Measurements from ENCODE around the gene KIFC1. TPM values are rescaled to one million over a fixed set of nuclear protein-coding genes. Genes with fewer than 3 reads are reported as not detected.

KIFC1 gene
- total and polyA plus RNA-seq, 9 of the 15 experiments (the other 6 are each of a cell fraction or from before 2014, with no cell fraction given), result 1.3 to 95.2 (median 76.9) TPM

DNA sequence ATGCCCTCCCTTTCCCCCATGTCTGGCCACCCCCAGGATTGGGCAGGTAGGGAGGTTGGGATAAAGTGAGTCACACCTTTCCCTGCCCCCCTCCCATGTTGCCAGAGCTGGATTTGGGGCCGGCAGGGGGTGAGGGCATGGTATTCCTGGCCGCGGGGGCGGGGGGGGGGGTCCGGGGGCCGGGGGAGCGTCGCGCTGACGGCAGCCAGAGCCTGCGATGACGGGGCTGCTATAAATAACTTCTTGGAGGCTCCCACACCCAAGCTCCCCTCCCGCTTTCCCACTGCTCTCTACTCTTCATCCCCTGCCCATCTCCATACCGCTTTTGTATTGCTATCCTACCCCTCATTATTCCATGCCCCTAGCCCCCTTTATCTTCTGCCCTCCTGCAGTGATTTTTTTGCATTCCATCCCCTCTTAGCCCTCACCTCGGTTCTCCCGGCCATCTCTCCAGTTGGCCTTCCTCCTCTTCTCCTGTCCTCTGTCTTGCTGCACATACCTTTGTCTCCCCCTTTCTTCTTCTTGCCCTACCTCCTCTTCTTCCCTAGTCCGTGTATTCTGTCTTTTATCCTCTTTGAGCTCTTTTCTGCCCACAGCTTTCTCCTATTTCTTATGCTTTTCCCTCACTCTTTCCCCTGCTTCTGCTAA, 42.0 kb downstream of the KIFC1 start (continued):
- no peak for TF ChIP-seq ZFP36 (IDR thresholded peaks at IDR 0.05; ENCODE audit: low read depth, low read length, partially characterized antibody)
- no peak for TF ChIP-seq SNRNP70 (optimal IDR thresholded peaks at IDR 0.05; ENCODE audit: low read depth, low read length)
- TF ChIP-seq FOXK2 (conservative IDR thresholded peaks at IDR 0.05 in 1 of 2, IDR thresholded peaks at IDR 0.05 in 1 of 2; ENCODE audit: low read depth in 2 of 2), result no peak
- no peak for TF ChIP-seq NR4A1 (CRISPR knock-in tag; IDR thresholded peaks at IDR 0.05)
- TF ChIP-seq NR4A1 (tag; IDR thresholded peaks at IDR 0.05), result no peak
- no peak for TF ChIP-seq PHF20 (IDR thresholded peaks at IDR 0.05; ENCODE audit: partially characterized antibody)
- TF ChIP-seq ARID1B (IDR thresholded peaks at IDR 0.05), result no peak
- TF ChIP-seq, protein P1, sequence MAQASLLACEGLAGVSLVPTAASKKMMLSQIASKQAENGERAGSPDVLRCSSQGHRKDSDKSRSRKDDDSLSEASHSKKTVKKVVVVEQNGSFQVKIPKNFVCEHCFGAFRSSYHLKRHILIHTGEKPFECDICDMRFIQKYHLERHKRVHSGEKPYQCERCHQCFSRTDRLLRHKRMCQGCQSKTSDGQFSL (CRISPR knock-in tag; IDR thresholded peaks at IDR 0.05), result no peak
- TF ChIP-seq, protein P1 (tag; IDR thresholded peaks at IDR 0.05), result peak in 1 of 2 experiments; percentile 57; a peak in 1 of 4 replicates
- TF ChIP-seq HBP1 (CRISPR knock-in tag; IDR thresholded peaks at IDR 0.05), result 0 out of 2 replicates have a peak, but pooled peaks have one; percentile 20
- peak; percentile 43 to 55; a peak in 1 of 4 replicates for TF ChIP-seq KDM1A (IDR thresholded peaks at IDR 0.05)
- TF ChIP-seq, protein P2, sequence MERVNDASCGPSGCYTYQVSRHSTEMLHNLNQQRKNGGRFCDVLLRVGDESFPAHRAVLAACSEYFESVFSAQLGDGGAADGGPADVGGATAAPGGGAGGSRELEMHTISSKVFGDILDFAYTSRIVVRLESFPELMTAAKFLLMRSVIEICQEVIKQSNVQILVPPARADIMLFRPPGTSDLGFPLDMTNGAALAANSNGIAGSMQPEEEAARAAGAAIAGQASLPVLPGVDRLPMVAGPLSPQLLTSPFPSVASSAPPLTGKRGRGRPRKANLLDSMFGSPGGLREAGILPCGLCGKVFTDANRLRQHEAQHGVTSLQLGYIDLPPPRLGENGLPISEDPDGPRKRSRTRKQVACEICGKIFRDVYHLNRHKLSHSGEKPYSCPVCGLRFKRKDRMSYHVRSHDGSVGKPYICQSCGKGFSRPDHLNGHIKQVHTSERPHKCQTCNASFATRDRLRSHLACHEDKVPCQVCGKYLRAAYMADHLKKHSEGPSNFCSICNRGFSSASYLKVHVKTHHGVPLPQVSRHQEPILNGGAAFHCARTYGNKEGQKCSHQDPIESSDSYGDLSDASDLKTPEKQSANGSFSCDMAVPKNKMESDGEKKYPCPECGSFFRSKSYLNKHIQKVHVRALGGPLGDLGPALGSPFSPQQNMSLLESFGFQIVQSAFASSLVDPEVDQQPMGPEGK (CRISPR knock-in tag; IDR thresholded peaks at IDR 0.05; ENCODE audit: borderline replicate concordance), result no peak
- TF ChIP-seq, protein P3, sequence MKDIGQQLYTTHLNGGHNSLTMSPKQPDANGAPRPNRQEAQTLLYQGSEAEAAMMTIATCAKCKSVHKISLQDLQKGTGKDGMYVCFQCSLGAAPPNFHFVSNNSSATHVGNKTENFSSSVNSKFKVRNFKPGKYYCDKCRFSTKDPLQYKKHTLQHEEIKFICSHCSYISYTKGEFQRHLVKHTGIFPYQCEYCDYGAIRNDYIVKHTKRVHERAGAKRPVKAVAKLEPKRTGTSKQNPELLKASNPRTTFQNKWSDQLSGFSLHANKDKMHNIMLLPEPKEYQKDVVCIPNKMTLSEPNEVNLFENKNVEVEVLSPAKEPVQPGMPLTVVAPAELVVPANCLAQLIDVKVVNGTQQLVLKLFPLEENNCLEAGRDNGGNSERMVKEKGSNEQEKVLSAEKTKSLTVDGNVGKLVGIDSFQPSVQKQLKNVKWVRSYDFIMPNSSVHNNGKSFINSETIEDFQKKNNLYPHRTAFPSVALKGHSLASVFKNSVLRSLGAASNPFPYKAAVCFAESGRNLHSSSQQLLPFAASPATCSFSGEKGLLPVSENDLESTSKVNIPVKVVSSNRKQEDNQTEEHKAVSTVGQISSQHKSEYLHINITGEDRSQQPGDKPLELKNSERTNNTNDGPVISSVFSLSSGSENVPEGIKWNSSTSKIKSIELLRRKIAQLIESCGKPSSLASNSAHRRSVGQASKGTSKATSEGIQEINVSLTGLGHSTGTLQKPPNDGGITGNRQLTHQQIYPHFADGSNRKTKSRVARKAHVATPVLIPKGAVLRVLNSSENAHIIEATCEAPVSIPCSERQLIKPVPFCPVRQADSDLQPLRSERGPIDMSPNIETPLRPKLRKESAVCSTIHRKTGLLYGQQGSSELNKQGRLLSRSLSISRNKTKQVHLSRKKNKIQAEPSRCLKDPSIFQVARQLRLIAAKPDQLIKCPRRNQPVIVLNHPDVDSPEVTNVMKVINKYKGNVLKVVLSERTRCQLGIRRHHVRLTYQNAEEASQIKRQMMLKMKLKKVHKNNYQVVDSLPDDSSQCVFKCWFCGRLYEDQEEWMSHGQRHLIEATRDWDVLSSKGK (CRISPR knock-in tag; IDR thresholded peaks at IDR 0.05), result no peak
- TF ChIP-seq EGR1 (conservative IDR thresholded peaks at IDR 0.05), result 0 out of 2 replicates have a peak, but pooled peaks have one; percentile 17
- TF ChIP-seq, protein P4, sequence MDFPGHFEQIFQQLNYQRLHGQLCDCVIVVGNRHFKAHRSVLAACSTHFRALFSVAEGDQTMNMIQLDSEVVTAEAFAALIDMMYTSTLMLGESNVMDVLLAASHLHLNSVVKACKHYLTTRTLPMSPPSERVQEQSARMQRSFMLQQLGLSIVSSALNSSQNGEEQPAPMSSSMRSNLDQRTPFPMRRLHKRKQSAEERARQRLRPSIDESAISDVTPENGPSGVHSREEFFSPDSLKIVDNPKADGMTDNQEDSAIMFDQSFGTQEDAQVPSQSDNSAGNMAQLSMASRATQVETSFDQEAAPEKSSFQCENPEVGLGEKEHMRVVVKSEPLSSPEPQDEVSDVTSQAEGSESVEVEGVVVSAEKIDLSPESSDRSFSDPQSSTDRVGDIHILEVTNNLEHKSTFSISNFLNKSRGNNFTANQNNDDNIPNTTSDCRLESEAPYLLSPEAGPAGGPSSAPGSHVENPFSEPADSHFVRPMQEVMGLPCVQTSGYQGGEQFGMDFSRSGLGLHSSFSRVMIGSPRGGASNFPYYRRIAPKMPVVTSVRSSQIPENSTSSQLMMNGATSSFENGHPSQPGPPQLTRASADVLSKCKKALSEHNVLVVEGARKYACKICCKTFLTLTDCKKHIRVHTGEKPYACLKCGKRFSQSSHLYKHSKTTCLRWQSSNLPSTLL (IDR thresholded peaks at IDR 0.05), result no peak
